A549 (cell line): ENCODE results near the gene KSR1.

Experiments used
- CTCF ChIP-seq: fragments of >200 bp; sonication (Bioruptor Twin); formaldehyde crosslinking; IDR thresholded peaks from 3 replicates; pipeline ENCODE4 v1.5.1; 2016
- E2F6 ChIP-seq: IDR thresholded peaks from 2 replicates; pipeline ENCODE4 v1.6.1; 2012; ENCODE audit warnings: low read depth, borderline replicate concordance
- EP300 ChIP-seq, 2 experiments: fragments of >200 bp; sonication (Bioruptor Twin); formaldehyde crosslinking; IDR thresholded peaks; 2 replicates in 1 of 2; 3 replicates in 1 of 2; pipeline ENCODE4 v1.6.1; 2016 to 2017
- ESRRA ChIP-seq: fragments of 150-350 bp; IDR thresholded peaks from 2 replicates; pipeline ENCODE4 v1.6.1; 2014; ENCODE audit warnings: mild to moderate bottlenecking, low read length, borderline replicate concordance
- FOSL2 ChIP-seq, 2 experiments: fragments of 450-650 bp in 1 of 2; fragments of >200 bp in 1 of 2; sonication (Bioruptor Twin) in 1 of 2; formaldehyde crosslinking; IDR thresholded peaks; 2 replicates each; pipeline versions ENCODE4 v1.5.0 to v1.6.1; 2016 to 2020; ENCODE audit warnings: mild to moderate bottlenecking in 1 of 2, moderate library complexity in 1 of 2
- HOXB5 ChIP-seq: fragments of 250-450 bp; sonication (Bioruptor Pico); IDR thresholded peaks from 2 replicates; pipeline ENCODE4 v1.5.0; 2020; ENCODE audit warnings: mild to moderate bottlenecking, moderate library complexity
- MAFK ChIP-seq: fragments of 450-650 bp; IDR thresholded peaks from 2 replicates; pipeline ENCODE4 v1.6.1; 2014; ENCODE audit not compliant: partially characterized antibody
- NFE2L2 ChIP-seq: fragments of 150-350 bp; conservative IDR thresholded peaks from 2 replicates; pipeline ENCODE4 v1.6.1; 2014; ENCODE audit warnings: low read length
- PHF8 ChIP-seq: fragments of 200-600 bp; sonication (generic); IDR thresholded peaks from 2 replicates; pipeline ENCODE4 v1.6.1; 2016; ENCODE audit warnings: low read depth, mild to moderate bottlenecking, antibody characterized with exemption, moderate library complexity, borderline replicate concordance
- POLR2A ChIP-seq: IDR thresholded peaks from 2 replicates; pipeline ENCODE4 v1.6.1; 2012; ENCODE audit warnings: mild to moderate bottlenecking, low read length
- POLR2AphosphoS2 ChIP-seq: conservative IDR thresholded peaks from 2 replicates; pipeline ENCODE4 v1.6.1; 2012; ENCODE audit warnings: low read length, improper control_type of control experiment, inconsistent platforms
- TP53 ChIP-seq: fragments of 250-450 bp; sonication (Bioruptor Pico); IDR thresholded peaks from 2 replicates; pipeline ENCODE4 v1.5.0; 2021; ENCODE audit warnings: mild to moderate bottlenecking, moderate library complexity
- TF ChIP-seq, protein P1 (sequence below): fragments of 200-600 bp; sonication (generic); IDR thresholded peaks from 2 replicates; pipeline ENCODE4 v1.6.1; 2016; ENCODE audit warnings: antibody characterized with exemption, mild to moderate bottlenecking, moderate library complexity
- TF ChIP-seq, protein P2 (sequence below): fragments of 450-650 bp; IDR thresholded peaks from 2 replicates; pipeline ENCODE4 v1.6.1; 2014; ENCODE audit warnings: antibody characterized with exemption

DNA sequence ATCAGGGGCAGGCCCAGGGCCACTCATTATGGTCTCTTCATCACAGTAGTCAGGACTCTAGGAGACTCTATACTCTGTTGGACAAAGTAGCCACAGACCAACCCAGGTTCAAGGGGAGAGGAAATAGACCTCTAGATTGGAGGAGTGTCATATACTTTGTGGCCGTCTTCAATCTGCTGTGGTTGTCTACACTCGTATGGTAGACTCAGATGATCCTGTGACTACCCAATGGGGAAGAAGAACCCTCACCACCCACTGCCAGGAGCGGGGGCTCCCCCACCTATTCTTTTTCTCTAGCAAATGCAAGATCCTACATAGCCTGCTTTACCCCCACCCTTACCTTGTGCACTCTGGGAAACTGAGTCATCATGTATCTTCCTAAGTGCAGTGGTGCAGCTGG is 80.5 kb downstream of the KSR1 start:
- no peak for TF ChIP-seq FOSL2 (IDR thresholded peaks at IDR 0.05)
- TF ChIP-seq FOSL2 (CRISPR knock-in tag; IDR thresholded peaks at IDR 0.05): no peak
- no peak for TF ChIP-seq CTCF
- TF ChIP-seq, protein P1, sequence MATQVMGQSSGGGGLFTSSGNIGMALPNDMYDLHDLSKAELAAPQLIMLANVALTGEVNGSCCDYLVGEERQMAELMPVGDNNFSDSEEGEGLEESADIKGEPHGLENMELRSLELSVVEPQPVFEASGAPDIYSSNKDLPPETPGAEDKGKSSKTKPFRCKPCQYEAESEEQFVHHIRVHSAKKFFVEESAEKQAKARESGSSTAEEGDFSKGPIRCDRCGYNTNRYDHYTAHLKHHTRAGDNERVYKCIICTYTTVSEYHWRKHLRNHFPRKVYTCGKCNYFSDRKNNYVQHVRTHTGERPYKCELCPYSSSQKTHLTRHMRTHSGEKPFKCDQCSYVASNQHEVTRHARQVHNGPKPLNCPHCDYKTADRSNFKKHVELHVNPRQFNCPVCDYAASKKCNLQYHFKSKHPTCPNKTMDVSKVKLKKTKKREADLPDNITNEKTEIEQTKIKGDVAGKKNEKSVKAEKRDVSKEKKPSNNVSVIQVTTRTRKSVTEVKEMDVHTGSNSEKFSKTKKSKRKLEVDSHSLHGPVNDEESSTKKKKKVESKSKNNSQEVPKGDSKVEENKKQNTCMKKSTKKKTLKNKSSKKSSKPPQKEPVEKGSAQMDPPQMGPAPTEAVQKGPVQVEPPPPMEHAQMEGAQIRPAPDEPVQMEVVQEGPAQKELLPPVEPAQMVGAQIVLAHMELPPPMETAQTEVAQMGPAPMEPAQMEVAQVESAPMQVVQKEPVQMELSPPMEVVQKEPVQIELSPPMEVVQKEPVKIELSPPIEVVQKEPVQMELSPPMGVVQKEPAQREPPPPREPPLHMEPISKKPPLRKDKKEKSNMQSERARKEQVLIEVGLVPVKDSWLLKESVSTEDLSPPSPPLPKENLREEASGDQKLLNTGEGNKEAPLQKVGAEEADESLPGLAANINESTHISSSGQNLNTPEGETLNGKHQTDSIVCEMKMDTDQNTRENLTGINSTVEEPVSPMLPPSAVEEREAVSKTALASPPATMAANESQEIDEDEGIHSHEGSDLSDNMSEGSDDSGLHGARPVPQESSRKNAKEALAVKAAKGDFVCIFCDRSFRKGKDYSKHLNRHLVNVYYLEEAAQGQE: no peak
- TF ChIP-seq EP300 (IDR thresholded peaks at IDR 0.05): no peak
- TF ChIP-seq TP53 (CRISPR knock-in tag): no peak
- no peak for TF ChIP-seq ESRRA
- no peak for TF ChIP-seq POLR2A
- TF ChIP-seq E2F6: no peak
- TF ChIP-seq POLR2AphosphoS2: no peak
- TF ChIP-seq, protein P2, sequence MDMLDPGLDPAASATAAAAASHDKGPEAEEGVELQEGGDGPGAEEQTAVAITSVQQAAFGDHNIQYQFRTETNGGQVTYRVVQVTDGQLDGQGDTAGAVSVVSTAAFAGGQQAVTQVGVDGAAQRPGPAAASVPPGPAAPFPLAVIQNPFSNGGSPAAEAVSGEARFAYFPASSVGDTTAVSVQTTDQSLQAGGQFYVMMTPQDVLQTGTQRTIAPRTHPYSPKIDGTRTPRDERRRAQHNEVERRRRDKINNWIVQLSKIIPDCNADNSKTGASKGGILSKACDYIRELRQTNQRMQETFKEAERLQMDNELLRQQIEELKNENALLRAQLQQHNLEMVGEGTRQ: no peak
- no peak for TF ChIP-seq HOXB5 (CRISPR knock-in tag)
- TF ChIP-seq MAFK: no peak
- TF ChIP-seq PHF8: no peak
- no peak for TF ChIP-seq NFE2L2
